Activated T-cell treated with anti-CD3 and anti-CD28 coated beads, Interleukin-2, amount 50 U/mL, for 24 hours (primary cell): ENCODE data around the gene INPP5A.
"Not testable (repeated sequence)": the region's sequence is repeated elsewhere in the genome, so short reads cannot be mapped to it uniquely, and the experiment has no call there.

ENCODE experiments used
- DNase-seq: peaks from one replicate; pipeline ENCODE4 v3.0.0-alpha.2; 2020
- H3K27ac Mint-ChIP-seq: 2 replicates; pipeline ENCODE4 v1.8.0; 2020; ENCODE audit warnings: mild to moderate bottlenecking, mixed read lengths
- H3K27me3 Mint-ChIP-seq: 2 replicates; pipeline ENCODE4 v1.8.0; 2020; ENCODE audit warnings: mixed read lengths
- H3K36me3 Mint-ChIP-seq: 2 replicates; pipeline ENCODE4 v1.8.0; 2020; ENCODE audit warnings: low read depth, mixed read lengths
- H3K4me1 Mint-ChIP-seq: 2 replicates; pipeline ENCODE4 v1.8.0; 2020; ENCODE audit warnings: low read depth, mixed read lengths
- H3K4me3 Mint-ChIP-seq: 2 replicates; pipeline ENCODE4 v1.8.0; 2020; ENCODE audit warnings: mild to moderate bottlenecking, moderate library complexity, mixed read lengths
- H3K9me3 Mint-ChIP-seq: 2 replicates; pipeline ENCODE4 v1.8.0; 2020; ENCODE audit warnings: mixed read lengths

INPP5A gene

GRCh38 chr10:132733926-132734325, 196.3 kb downstream of the INPP5A start:
- no peak overlapping the region for H3K4me3 Mint-ChIP-seq
- peaks cover 4% of the 10 kb centered on the region for H3K36me3 Mint-ChIP-seq
- DNase-seq: no peak
- no peak overlapping the region for H3K27ac Mint-ChIP-seq
- H3K9me3 Mint-ChIP-seq: no peaks in the 10 kb centered on the region
- no peaks in the 10 kb centered on the region for H3K27me3 Mint-ChIP-seq
- no peaks in the 10 kb centered on the region for H3K4me1 Mint-ChIP-seq

DNA sequence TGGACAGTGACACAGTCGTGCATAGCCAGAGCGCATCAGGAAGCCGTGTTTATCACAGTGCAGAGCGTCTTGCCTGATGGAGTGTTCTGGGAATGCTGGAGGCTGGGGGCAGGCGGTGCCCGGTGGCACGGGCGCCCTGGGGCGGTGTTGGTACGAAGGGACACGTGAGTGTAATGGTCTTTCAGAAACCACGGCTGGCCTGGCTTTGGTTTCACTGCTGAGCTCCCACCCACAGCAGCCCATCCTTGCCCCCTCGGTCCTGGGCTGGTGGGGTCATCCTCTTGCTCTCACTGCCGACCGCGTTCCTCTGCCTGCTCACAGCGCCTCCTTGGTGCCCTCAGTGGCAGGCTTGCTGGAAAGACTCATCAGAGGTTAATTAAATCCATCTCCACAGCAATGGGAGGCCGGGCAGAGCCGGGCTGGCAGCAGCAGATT, 197.8 kb downstream of the INPP5A start:
- no peaks in the 10 kb centered on the region for H3K4me1 Mint-ChIP-seq
- H3K27me3 Mint-ChIP-seq: no peaks in the 10 kb centered on the region
- H3K4me3 Mint-ChIP-seq: no peak overlapping the region
- H3K27ac Mint-ChIP-seq: no peak overlapping the region
- H3K9me3 Mint-ChIP-seq: no peaks in the 10 kb centered on the region
- H3K36me3 Mint-ChIP-seq: no peaks in the 10 kb centered on the region
- DNase-seq: no peak

GRCh38 chr10:132735923-132736391, 198.4 kb downstream of the INPP5A start:
- DNase-seq: no peak
- Mint-ChIP-seq H3K4me3 (no peak overlapping the region), H3K36me3 (no peaks in the 10 kb centered on the region), H3K4me1 (no peaks in the 10 kb centered on the region), H3K27ac (no peak overlapping the region), H3K27me3 (no peaks in the 10 kb centered on the region), H3K9me3 (no peaks in the 10 kb centered on the region)

DNA sequence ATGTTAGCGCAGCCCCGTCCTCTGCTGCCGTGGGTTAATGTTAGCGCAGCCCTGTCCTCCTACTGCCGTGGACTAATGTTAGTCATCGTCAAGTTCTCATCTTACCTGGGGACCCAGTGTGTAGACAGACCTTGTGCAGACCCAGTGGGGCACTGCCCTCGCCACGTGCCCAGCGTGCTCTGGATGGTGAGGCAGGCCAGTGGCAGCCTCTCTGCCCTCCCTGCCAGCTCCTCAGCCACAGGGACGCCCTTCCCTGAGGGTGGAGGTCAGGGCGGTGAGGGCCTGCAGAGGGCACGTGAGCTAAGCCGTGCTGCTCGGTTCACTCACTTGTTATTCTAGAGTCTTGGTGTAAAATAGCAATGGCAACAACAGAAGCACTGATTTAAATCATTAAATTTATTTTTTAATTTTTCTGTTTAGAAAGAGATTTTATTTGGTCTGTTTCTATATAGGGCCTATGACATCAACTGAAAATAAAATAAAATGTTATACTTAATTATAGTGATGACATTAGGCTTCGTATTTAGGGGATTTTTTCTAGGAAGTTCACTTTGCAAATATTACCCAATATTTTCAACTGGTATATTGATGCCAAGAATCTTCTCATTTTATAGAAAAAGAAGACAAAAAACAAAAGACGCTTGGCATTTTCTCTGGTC, 199.9 kb downstream of the INPP5A start:
- no peak for DNase-seq
- no peaks in the 10 kb centered on the region for H3K9me3 Mint-ChIP-seq
- no peaks in the 10 kb centered on the region for H3K4me1 Mint-ChIP-seq
- H3K4me3 Mint-ChIP-seq: no peak overlapping the region
- peaks cover 7% of the 10 kb centered on the region for H3K36me3 Mint-ChIP-seq
- H3K27me3 Mint-ChIP-seq: no peaks in the 10 kb centered on the region
- no peak overlapping the region for H3K27ac Mint-ChIP-seq

DNA sequence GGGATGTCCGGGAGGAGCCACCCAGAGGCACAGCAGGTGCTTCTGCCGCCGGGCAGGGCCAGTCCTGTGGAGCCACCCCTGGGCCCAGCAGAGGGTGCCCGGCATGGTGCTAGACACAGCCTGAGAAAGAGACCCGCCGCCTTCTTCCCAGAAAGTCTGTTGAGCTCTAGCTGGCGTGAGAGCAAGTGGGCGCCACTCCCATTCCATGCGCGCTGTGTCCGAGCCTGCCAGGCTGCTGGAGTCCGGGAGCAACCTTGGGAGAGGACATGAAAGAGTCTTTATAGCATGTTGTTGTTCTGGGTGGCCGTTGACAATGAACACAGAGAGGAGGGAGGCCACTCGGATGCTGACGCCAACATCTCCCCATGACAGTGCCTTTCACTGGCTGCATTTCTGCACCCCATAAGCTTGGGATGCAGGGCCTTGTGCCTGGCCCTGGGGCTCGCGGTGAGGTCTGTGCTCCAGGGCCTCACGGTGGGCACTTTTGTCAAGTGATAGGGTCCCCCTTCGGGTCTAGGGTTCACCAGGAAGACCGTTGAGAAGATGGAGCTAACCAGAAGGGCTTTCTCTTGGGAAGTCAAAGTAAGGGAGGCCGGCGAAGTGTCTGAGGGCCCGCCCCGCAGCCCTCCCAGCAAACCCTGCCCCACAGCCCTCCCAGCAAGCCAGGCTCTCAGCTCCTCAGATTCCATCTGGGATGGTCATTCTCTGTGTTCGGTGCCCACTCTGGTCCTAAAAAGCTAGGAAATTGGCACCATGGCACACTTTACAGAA, 201.1 kb downstream of the INPP5A start:
- Mint-ChIP-seq H3K4me3 (no peak overlapping the region), H3K4me1 (no peaks in the 10 kb centered on the region), H3K36me3 (peaks cover 7% of the 10 kb centered on the region), H3K27ac (no peak overlapping the region), H3K9me3 (no peaks in the 10 kb centered on the region), H3K27me3 (no peaks in the 10 kb centered on the region)
- no peak for DNase-seq

GRCh38 chr10:132739225-132739613, 201.6 kb downstream of the INPP5A start:
- H3K9me3 Mint-ChIP-seq: no peaks in the 10 kb centered on the region
- H3K4me3 Mint-ChIP-seq: no peak overlapping the region
- no peaks in the 10 kb centered on the region for H3K4me1 Mint-ChIP-seq
- no peak for DNase-seq
- no peak overlapping the region for H3K27ac Mint-ChIP-seq
- peaks cover 7% of the 10 kb centered on the region for H3K36me3 Mint-ChIP-seq
- no peaks in the 10 kb centered on the region for H3K27me3 Mint-ChIP-seq

- DNase-seq: no peak
- Mint-ChIP-seq H3K36me3 (peaks cover 7% of the 10 kb centered on the region), H3K27me3 (no peaks in the 10 kb centered on the region), H3K4me3 (no peak overlapping the region), H3K27ac (no peak overlapping the region), H3K9me3 (no peaks in the 10 kb centered on the region), H3K4me1 (no peaks in the 10 kb centered on the region)
Observed at GRCh38 chr10:132740588-132740987, 203.0 kb downstream of the INPP5A start.

DNA sequence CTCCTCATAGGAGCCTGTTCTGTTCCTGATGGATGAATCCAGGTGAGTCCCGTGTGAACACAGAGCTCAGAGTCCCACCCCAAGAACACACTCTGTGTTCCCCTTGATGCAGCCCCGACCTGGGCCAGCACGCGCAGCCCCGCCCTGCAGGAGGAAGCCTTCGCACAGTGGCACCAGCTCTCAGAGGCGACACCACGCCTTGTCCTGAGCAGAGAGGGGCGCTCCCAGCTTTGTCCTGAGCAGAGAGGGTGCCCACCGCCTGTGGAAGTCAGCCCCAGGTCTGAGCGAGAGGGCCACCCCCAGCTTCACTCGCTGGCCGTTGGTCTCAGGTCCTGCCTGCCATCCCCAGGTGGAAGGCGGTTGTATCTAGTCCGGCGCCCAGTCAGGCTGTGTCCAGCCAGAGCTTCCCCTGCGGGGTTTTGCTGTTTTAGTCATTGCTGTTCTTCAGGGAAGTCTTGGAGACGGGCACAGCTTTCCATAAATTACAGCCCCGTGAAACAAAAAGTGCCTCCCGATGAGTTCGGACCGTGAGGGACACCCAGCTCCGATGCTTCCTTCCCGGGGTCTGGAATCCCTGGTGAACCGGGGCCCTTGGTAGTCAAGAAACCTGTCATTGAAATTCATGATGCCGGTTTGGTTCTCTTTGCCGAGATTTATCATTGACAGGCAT, 204.7 kb downstream of the INPP5A start:
- no peak overlapping the region for H3K27ac Mint-ChIP-seq
- H3K27me3 Mint-ChIP-seq: no peaks in the 10 kb centered on the region
- H3K4me3 Mint-ChIP-seq: no peak overlapping the region
- H3K9me3 Mint-ChIP-seq: no peaks in the 10 kb centered on the region
- H3K36me3 Mint-ChIP-seq: peaks cover 7% of the 10 kb centered on the region
- DNase-seq: no peak
- no peaks in the 10 kb centered on the region for H3K4me1 Mint-ChIP-seq

DNA sequence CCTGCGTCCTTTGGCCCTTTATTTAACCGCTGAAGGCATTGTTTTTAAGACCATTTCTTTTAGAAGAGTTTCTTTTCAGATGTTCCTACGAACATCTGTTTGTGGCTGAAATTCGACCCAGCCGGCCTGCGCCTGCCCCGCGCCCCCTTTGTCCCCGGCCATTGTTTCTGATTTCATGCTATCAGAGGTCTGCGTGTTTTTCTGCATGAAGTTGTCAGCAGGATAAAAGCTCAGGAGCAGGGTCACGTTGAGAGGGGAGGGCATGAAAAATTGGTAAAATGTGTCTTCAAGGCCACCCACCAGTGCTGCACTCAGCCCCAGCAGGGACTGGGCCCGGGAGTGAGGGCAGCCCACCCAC, 205.2 kb downstream of the INPP5A start:
- no peak for DNase-seq
- no peak overlapping the region for H3K4me3 Mint-ChIP-seq
- peaks cover 7% of the 10 kb centered on the region for H3K36me3 Mint-ChIP-seq
- no peaks in the 10 kb centered on the region for H3K9me3 Mint-ChIP-seq
- no peak overlapping the region for H3K27ac Mint-ChIP-seq
- no peaks in the 10 kb centered on the region for H3K4me1 Mint-ChIP-seq
- no peaks in the 10 kb centered on the region for H3K27me3 Mint-ChIP-seq

DNA sequence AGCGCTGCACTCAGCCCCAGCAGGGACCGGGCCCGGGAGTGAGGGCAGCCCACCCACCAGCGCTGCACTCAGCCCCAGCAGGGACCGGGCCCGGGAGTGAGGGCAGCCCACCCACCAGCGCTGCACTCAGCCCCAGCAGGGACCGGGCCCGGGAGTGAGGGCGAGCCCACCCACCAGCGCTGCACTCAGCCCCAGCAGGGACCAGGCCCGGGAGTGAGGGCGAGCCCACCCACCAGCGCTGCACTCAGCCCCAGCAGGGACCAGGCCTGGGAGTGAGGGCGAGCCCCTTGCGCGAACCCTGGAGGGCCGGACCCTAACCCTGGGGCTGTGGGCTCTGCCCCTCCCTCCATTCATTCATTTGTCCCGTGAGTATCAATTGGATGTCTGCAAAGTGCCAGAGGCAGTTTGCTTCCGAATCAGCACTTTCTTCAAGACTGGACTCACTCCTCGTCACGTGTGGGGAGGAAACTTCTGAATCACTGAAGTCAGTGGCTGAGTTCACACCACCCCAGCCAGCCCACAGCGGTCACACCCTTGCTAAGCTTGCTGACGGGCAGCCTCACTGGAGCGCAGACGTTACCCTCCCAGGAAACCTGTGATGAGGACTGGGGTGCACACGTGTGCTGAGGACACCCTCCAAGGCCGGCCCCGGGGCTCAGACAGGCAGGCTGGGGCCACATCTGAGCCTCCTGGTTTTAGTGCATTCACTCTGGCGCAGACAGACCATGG, 205.8 kb downstream of the INPP5A start:
- not testable (repeated sequence) for H3K36me3 Mint-ChIP-seq, H3K27ac Mint-ChIP-seq, H3K27me3 Mint-ChIP-seq, H3K4me3 Mint-ChIP-seq, H3K9me3 Mint-ChIP-seq, DNase-seq, H3K4me1 Mint-ChIP-seq

GRCh38 chr10:132743925-132744490, 206.4 kb downstream of the INPP5A start:
- H3K27ac Mint-ChIP-seq: no peak overlapping the region
- no peaks in the 10 kb centered on the region for H3K27me3 Mint-ChIP-seq
- peaks cover 7% of the 10 kb centered on the region for H3K36me3 Mint-ChIP-seq
- no peaks in the 10 kb centered on the region for H3K4me1 Mint-ChIP-seq
- no peak for DNase-seq
- H3K4me3 Mint-ChIP-seq: no peak overlapping the region
- H3K9me3 Mint-ChIP-seq: no peaks in the 10 kb centered on the region

GRCh38 chr10:132744839-132745238, 207.3 kb downstream of the INPP5A start:
- H3K27ac Mint-ChIP-seq: no peak overlapping the region
- H3K36me3 Mint-ChIP-seq: peaks cover 11% of the 10 kb centered on the region
- no peak for DNase-seq
- no peaks in the 10 kb centered on the region for H3K9me3 Mint-ChIP-seq
- no peaks in the 10 kb centered on the region for H3K4me1 Mint-ChIP-seq
- no peak overlapping the region for H3K4me3 Mint-ChIP-seq
- no peaks in the 10 kb centered on the region for H3K27me3 Mint-ChIP-seq

DNA sequence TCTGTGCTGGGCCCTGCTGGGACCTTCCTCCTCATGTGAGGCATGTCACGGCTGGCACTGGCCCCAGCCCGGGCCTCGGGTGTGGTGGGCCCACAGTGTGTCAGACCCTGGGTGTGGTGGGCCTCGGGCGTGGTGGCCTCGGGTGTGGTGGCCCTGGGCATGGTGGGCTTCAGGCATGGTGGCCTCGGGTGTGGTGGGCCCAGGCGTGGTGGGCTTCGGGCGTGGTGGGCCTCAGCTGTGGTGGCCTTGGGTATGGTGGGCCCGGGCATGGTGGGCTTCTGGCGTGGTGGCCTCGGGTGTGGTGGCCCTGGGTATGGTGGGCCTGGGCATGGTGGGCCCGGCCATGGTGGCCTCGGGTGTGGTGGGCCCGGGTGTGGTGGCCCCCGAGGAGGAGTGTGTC, 207.9 kb downstream of the INPP5A start:
- peaks cover 17% of the 10 kb centered on the region for H3K36me3 Mint-ChIP-seq

DNA sequence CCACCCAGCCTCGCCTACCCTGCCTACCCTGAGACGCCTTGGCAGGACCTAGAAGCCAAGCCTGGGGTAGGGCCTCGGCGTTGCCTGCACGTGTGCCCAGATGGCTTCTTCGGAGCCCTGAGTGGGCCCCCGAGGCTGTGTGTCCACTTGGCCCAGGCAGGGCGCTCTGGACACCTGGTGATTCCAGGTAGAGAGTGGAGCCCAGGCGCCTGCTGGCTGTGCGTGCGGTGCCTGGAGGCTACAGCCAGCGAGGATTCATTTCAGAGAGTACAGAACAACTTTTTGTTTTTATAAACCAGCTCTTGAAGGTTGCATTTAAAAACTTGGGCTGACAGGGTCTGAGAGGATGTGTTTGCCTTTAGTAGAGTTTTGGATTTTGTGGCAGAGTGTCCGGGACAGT, 208.4 kb downstream of the INPP5A start:
- Mint-ChIP-seq H3K36me3 (peaks cover 22% of the 10 kb centered on the region), H3K4me3 (no peak overlapping the region), H3K4me1 (no peaks in the 10 kb centered on the region), H3K27ac (no peak overlapping the region), H3K9me3 (no peaks in the 10 kb centered on the region), H3K27me3 (no peaks in the 10 kb centered on the region)
- no peak for DNase-seq

More for the DNA sequence above, 207.9 kb downstream of the INPP5A start:
- Mint-ChIP-seq H3K4me1 (no peaks in the 10 kb centered on the region), H3K27ac (no peak overlapping the region), H3K27me3 (no peaks in the 10 kb centered on the region), H3K4me3 (no peak overlapping the region), H3K9me3 (no peaks in the 10 kb centered on the region)
- DNase-seq: no peak
